CD14-positive monocyte (primary cell): ENCODE data around the gene ARFIP2. TPM values are rescaled to one million over a fixed set of nuclear protein-coding genes. Genes with fewer than 3 reads are reported as not detected.

ENCODE experiments used
- DNase-seq, 3 donors: peaks; one replicate each; pipeline ENCODE4 v3.0.0-alpha.2; 2011 to 2022
- H2AFZ ChIP-seq: 2 replicates; pipeline ENCODE4 v1.6.0; 2012; ENCODE audit warnings: mild to moderate bottlenecking, low read depth, low read length, inconsistent platforms; ENCODE audit not compliant: insufficient read depth, poor library complexity, severe bottlenecking
- H3K27ac ChIP-seq, 2 donors: 1 replicate in 1 of 2; 2 replicates in 1 of 2; pipeline ENCODE4 v1.5.1; 2012 to 2013; ENCODE audit warnings: low read length in 2 of 2, control low read depth in 1 of 2, inconsistent platforms in 1 of 2, low read depth in 1 of 2, mild to moderate bottlenecking in 1 of 2
- H3K27me3 ChIP-seq, 2 donors: one replicate each; pipeline versions ENCODE4 v1.6.0 to v1.6.1; 2011 to 2013; ENCODE audit warnings: low read length in 2 of 2; ENCODE audit not compliant: control insufficient read depth in 2 of 2, insufficient read depth in 2 of 2
- H3K36me3 ChIP-seq, 2 donors: replicated peaks in 1 of 2; 1 replicate in 1 of 2; 2 replicates in 1 of 2; pipeline versions ENCODE4 v1.5.1 to v1.6.1; 2012 to 2013; ENCODE audit warnings: low read length in 2 of 2, control low read depth in 1 of 2, inconsistent platforms in 1 of 2, mild to moderate bottlenecking in 1 of 2; ENCODE audit not compliant: insufficient read depth in 2 of 2, control insufficient read depth in 1 of 2
- H3K4me1 ChIP-seq, 2 donors: 1 replicate in 1 of 2; 2 replicates in 1 of 2; pipeline versions ENCODE4 v1.5.1 to v1.6.1; 2012 to 2013; ENCODE audit warnings: low read length in 2 of 2, control low read depth in 1 of 2, inconsistent platforms in 1 of 2, mild to moderate bottlenecking in 1 of 2, moderate library complexity in 1 of 2; ENCODE audit not compliant: insufficient read depth in 2 of 2, control insufficient read depth in 1 of 2
- H3K4me2 ChIP-seq: replicated peaks from 2 replicates; pipeline ENCODE3; 2012; ENCODE audit warnings: low read length, moderate library complexity, mild to moderate bottlenecking; ENCODE audit not compliant: poor library complexity, severe bottlenecking; ENCODE audit errors: extremely low read depth
- H3K4me3 ChIP-seq, 3 experiments: fragments of 200-600 bp in 1 of 3; sonication (generic) in 1 of 3; replicated peaks in 1 of 3; 1 replicate in 2 of 3; 2 replicates in 1 of 3; pipeline ENCODE4 v1.5.1; 2011 to 2013; ENCODE audit warnings: low read length in 3 of 3, mild to moderate bottlenecking in 3 of 3, control low read depth in 2 of 3, low read depth in 2 of 3, inconsistent platforms in 1 of 3, moderate library complexity in 1 of 3
- H3K79me2 ChIP-seq: 2 replicates; pipeline ENCODE4 v1.6.0; 2012; ENCODE audit warnings: mild to moderate bottlenecking, control low read depth, inconsistent platforms, low read length, moderate library complexity; ENCODE audit not compliant: insufficient read depth
- H3K9ac ChIP-seq: 2 replicates; pipeline ENCODE4 v1.6.0; 2017; ENCODE audit warnings: low read length, mild to moderate bottlenecking; ENCODE audit not compliant: insufficient read depth, poor library complexity, severe bottlenecking
- H3K9me3 ChIP-seq, 2 donors: replicated peaks in 1 of 2; 1 replicate in 1 of 2; 2 replicates in 1 of 2; pipeline versions ENCODE4 v1.5.1 to v1.6.1; 2012 to 2013; ENCODE audit warnings: low read length in 2 of 2, control low read depth in 1 of 2; ENCODE audit not compliant: control insufficient read depth in 1 of 2, insufficient read depth in 1 of 2
- H4K20me1 ChIP-seq: 2 replicates; pipeline ENCODE4 v1.6.0; 2012; ENCODE audit warnings: mild to moderate bottlenecking, low read length, control low read depth, moderate library complexity; ENCODE audit not compliant: insufficient read depth
- H3K27ac Mint-ChIP-seq, 7 donors: one replicate each; pipeline ENCODE4 v1.8.0; 2020; ENCODE audit warnings: mild to moderate bottlenecking in 7 of 7, mixed read lengths in 7 of 7, moderate library complexity in 6 of 7, inconsistent platforms in 2 of 7
- H3K27me3 Mint-ChIP-seq, 3 donors: one replicate each; pipeline ENCODE4 v1.8.0; 2021 to 2022; ENCODE audit warnings: low read depth in 3 of 3, mild to moderate bottlenecking in 3 of 3, mixed read lengths in 3 of 3, moderate library complexity in 3 of 3, inconsistent platforms in 1 of 3
- H3K36me3 Mint-ChIP-seq, 2 donors: one replicate each; pipeline ENCODE4 v1.8.0; 2020; ENCODE audit warnings: mixed read lengths in 2 of 2, inconsistent platforms in 1 of 2, mild to moderate bottlenecking in 1 of 2
- H3K4me1 Mint-ChIP-seq: one replicate; pipeline ENCODE4 v1.8.0; 2020; ENCODE audit warnings: mild to moderate bottlenecking, mixed read lengths
- H3K4me3 Mint-ChIP-seq, 2 donors: one replicate each; pipeline ENCODE4 v1.8.0; 2020; ENCODE audit warnings: mild to moderate bottlenecking in 2 of 2, mixed read lengths in 2 of 2, moderate library complexity in 1 of 2
- H3K9me3 Mint-ChIP-seq, 7 donors: one replicate each; pipeline ENCODE4 v1.8.0; 2020 to 2022; ENCODE audit warnings: mixed read lengths in 7 of 7, mild to moderate bottlenecking in 6 of 7, moderate library complexity in 6 of 7, inconsistent platforms in 2 of 7
- WGBS: methylation state at CpG from one replicate; pipeline ENCODE4 v1.1.5; 2013; ENCODE audit warnings: missing lambda C conversion rate; ENCODE audit not compliant: insufficient coverage; 5-methylcytosine and 5-hydroxymethylcytosine counted together
- intact Hi-C, 2 donors: fragments of 100-400 bp; cut with micrococcal nuclease; formaldehyde crosslinking; loops; one replicate each; pipeline versions ENCODE4 v1.15.0 to v1.15.1; 2023
- polyA plus RNA-seq, 3 donors: library from polyadenylated mRNA; depleted of rRNA in 1 of 3; unstranded in 2 of 3; stranded (reverse) in 1 of 3; fragments of 300-500 nt in 2 of 3; fragments of >200 nt in 1 of 3; fragmentation: Illumina TruSeq in 2 of 3; gene quantifications; 1 replicate in 2 of 3; 2 replicates in 1 of 3; pipeline ENCODE4 v1.2.3, GENCODE V29; 2012 to 2021
- TF ChIP-seq, protein P1 (sequence below): fragments of 200-600 bp; IDR thresholded peaks from one replicate; pipeline ENCODE4 v1.8.0; 2022; ENCODE audit warnings: antibody characterized with exemption, mild to moderate bottlenecking

The ARFIP2 gene
- polyA plus RNA-seq, 3 donors: 21.6 to 43.8 (median 27.2) TPM

DNA sequence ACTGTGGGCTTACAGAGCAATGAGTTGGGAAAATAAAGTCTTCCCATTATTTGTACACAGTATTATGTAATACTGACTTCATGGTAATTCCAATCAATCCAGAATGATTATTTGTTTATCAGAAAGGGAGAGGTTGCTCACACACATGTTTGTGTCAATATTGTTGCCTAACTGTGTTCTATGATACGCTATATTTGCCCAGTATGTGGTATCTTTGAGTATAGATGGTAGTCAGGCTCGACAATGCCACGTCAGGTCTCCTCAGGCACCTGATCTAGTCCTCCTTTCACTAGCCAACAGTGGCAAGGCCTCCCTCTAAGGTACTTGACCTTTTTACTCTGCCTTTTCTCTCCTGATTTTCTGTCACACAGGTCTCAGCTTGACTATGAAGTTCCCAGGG, 21.3 kb upstream of the ARFIP2 start:
- Histone ChIP-seq H3K9me3 (no peaks in the 10 kb centered on the region), H3K4me3 (no peak overlapping the region), H3K4me1 (no peaks in the 10 kb centered on the region), H3K27ac (no peak overlapping the region), H3K9ac (no peak overlapping the region), H3K36me3 (peaks cover 24 to 70% of the 10 kb centered on the region in 2 donors), H4K20me1 (no peaks in the 10 kb centered on the region), H3K79me2 (no peaks in the 10 kb centered on the region), H3K4me2 (no peak overlapping the region), H2AFZ (no peak overlapping the region), H3K27me3 (no peaks in the 10 kb centered on the region)
- Mint-ChIP-seq H3K27me3 (no peaks in the 10 kb centered on the region), H3K4me1 (no peaks in the 10 kb centered on the region), H3K9me3 (no peaks in the 10 kb centered on the region), H3K27ac (no peak overlapping the region), H3K4me3 (no peak overlapping the region), H3K36me3 (peaks cover 56 to 63% of the 10 kb centered on the region in 2 donors)
- DNase-seq: no peak
- WGBS: 100% methylated on average over 2 of the region's 3 CpGs
- TF ChIP-seq, protein P1, sequence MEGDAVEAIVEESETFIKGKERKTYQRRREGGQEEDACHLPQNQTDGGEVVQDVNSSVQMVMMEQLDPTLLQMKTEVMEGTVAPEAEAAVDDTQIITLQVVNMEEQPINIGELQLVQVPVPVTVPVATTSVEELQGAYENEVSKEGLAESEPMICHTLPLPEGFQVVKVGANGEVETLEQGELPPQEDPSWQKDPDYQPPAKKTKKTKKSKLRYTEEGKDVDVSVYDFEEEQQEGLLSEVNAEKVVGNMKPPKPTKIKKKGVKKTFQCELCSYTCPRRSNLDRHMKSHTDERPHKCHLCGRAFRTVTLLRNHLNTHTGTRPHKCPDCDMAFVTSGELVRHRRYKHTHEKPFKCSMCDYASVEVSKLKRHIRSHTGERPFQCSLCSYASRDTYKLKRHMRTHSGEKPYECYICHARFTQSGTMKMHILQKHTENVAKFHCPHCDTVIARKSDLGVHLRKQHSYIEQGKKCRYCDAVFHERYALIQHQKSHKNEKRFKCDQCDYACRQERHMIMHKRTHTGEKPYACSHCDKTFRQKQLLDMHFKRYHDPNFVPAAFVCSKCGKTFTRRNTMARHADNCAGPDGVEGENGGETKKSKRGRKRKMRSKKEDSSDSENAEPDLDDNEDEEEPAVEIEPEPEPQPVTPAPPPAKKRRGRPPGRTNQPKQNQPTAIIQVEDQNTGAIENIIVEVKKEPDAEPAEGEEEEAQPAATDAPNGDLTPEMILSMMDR: no peak
- intact Hi-C loops: loop anchor here in 1 of 2 donors (10.0 kb wide), 1 partner anchor 58 kb away; the partner anchor contains the start of gene HPX

DNA sequence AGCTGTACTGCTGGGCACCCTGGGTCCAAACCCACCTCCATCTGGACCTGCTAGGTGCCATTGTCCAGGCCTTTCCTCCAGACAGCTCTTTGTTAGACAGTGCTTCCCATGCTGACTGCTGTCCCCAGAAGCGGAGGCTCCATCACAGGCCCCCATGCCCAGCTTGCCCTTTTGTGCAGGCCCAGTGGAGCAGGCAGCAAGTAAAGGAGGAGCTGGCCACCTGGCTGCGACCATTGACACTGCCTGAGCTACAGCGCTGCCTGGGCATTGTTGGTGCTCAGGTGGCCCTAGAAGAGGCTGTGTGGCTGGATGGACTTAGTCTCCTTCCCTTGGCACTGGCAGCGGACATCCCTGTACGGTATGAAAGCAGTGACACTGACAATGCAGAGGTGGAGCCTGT, 17.4 kb upstream of the ARFIP2 start:
- TF ChIP-seq, protein P1: no peak
- no peaks in the 10 kb centered on the region for H3K4me1 ChIP-seq

More for the DNA sequence above, 17.4 kb upstream of the ARFIP2 start:
- intact Hi-C loops: no loop called here
- no peak overlapping the region for H3K27ac ChIP-seq
- 95% methylated on average over 5 of the region's 5 CpGs for WGBS
- H3K27me3 ChIP-seq: no peaks in the 10 kb centered on the region
- H3K9ac ChIP-seq: no peak overlapping the region
- Mint-ChIP-seq H3K27me3 (no peaks in the 10 kb centered on the region), H3K27ac (peak overlapping the region in 1 of 7 donors; percentile 67), H3K9me3 (no peaks in the 10 kb centered on the region), H3K4me1 (no peaks in the 10 kb centered on the region), H3K36me3 (peaks cover 70% of the 10 kb centered on the region in 2 donors), H3K4me3 (no peak overlapping the region)
- no peak for DNase-seq
- H3K4me3 ChIP-seq: no peak overlapping the region
- H3K79me2 ChIP-seq: no peaks in the 10 kb centered on the region
- peaks cover 33 to 77% of the 10 kb centered on the region in 2 donors for H3K36me3 ChIP-seq
- no peaks in the 10 kb centered on the region for H4K20me1 ChIP-seq
- no peak overlapping the region for H3K4me2 ChIP-seq
- no peak overlapping the region for H2AFZ ChIP-seq
- H3K9me3 ChIP-seq: no peaks in the 10 kb centered on the region
